Measurements from ENCODE around the gene SLC15A4. TPM values are rescaled to one million over a fixed set of nuclear protein-coding genes. Genes with fewer than 3 reads are reported as not detected.

The SLC15A4 gene
- total and polyA plus RNA-seq, 2 of the 4 experiments (the other 2 are of a cell fraction) = 15.4 to 21.9 TPM

GRCh38 chr12:128794661-128795529 lies 28.9 kb downstream of the SLC15A4 start (continued):
- TF ChIP-seq CTCF (conservative IDR thresholded peaks at IDR 0.05; ENCODE audit: low read depth, low read length) = no peak
- TF ChIP-seq FOS (IDR thresholded peaks at IDR 0.05; ENCODE audit: low read depth, low read length) = no peak
- no peak for TF ChIP-seq USF2 (IDR thresholded peaks at IDR 0.05; ENCODE audit: low read depth, low read length)

All from IMR-90 (cell line).